GM19452 (cell line): ENCODE results near the gene TBC1D4.
"Not testable (repeated sequence)": the region's sequence is repeated elsewhere in the genome, so short reads cannot be mapped to it uniquely, and the experiment has no call there.

Source experiments
- ATAC-seq: cut with Tn5 transposase; IDR thresholded peaks from one replicate; pipeline ENCODE4 v1.9.1; 2021; ENCODE audit not compliant: unreplicated experiment

Gene TBC1D4

DNA sequence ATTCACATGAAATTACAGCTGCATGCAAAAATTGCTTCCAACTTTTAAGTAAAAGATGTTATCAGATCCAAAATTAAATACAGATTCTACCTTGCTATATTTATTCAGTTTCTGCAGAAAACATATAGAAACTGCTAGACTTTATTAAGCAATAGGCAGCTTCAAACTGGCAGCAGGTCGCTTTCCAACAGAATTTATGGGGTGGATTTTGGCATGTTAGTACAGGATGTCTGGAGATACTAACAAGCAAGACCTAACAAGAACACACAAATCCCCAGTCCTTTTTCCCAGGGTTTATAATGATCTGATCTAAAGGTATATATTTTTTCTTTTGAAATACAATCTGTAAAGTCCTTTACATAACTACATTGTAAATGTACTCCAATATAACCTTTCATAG lies 27.5 kb downstream of the TBC1D4 start:
- no peak for ATAC-seq

DNA sequence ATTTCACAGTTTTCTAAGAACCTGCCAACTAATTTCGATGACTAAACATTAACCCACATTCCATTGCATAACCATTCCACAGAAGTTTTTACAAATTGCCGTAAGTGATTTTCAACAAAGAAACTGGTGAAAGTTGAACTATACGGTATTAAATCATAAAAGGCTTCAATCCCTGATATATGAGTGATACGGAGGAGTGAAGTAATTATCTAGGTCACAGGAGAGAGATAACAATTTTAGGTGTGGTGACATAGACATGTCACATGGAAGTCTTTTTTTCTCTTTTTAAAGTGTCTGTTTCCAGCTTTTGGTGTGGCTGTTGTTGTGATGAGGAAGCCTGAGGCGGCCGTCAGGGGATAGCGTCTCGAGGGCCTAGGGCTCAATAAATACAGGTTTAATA lies 29.4 kb downstream of the TBC1D4 start:
- no peak for ATAC-seq

DNA sequence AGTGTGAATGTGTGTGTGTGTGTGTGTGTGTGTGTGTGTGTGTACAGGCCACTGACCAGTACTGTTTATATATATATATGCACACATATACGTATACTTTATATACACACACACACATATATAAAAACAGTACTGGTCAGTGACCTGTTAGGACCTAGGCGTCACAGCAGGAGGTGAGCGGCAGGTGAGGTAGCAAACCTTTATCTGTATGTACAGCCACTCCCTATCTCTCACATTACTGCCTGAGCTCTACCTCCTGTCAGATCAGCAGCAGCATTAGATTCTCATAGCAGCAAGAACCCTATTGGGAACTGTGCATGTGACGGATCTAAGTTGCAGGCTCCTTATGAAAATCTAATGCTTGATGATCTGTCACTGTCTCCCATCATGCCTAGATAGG lies 34.5 kb downstream of the TBC1D4 start:
- ATAC-seq, result no peak

DNA sequence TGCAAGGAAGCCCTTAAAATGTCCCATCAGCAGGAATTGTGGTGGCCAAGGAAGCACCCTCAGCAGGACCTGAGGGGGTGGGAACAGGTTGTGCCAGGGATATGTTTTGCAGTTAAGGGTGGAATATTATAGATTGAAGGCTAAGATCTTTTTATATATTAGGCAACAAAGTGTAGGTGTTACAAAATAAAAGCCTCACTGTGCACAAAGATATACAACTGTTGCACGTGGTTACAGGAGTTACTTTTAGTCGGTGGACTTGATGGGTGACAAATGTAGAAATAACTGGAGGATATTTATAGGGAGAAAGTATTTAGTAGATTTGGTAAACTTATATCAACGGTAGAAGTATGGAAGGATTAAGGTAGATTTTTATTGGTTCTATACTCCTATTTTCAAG lies 35.1 kb downstream of the TBC1D4 start:
- ATAC-seq, result no peak

DNA sequence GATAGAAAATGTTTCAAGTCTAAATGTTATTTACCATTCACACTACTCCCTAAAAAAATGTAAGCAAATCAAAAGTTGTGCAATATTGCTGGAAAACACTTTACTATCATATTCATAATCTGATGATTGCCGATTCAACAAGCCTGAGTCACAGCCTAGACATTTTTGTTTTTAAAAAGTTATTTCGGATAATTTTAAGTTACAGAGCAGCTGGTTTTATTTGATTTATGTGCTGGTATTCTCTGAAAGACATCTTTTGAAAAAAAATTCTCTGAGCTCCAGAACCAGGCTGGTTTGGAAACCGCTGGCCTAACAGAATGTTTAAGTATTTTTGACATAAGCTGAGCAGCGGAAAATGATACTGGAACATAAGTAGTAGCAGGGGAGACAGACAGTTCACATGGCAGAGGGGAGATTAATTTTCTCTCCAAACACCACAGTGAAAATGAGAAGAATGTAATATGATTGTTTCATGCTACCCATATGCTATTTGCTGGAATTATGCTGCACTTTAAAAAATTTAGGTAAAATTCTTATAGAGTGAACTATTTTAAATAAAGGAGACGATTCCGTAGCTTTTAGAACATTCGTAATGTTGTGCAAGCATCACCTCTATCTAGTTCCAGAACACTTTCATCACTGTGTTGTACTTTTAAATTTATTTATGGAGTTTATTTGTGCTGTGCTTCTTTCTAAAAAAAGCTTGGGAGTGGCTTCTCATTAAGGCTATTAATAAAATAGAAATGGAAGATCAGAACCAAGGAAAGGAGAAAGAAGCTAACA lies 36.1 kb downstream of the TBC1D4 start:
- ATAC-seq, result no peak

DNA sequence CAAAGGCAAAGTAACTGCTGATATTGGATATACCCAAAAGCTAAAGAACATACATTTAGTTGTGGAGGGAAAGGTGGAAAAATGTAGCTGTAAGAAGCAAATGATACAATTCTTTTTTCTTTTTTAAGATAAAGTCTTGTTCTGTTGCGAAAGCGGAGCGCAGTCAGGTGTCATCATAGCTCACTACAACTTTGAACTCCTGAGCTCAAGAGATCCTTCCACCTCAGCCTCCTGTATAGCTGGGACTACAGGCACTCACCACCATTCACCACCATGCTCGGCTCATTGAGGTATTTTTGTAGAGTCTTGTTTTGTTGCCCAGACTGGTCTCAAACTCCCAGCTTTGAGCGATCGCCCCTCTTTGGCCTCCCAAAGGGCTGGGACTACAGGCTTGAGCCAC lies 38.0 kb downstream of the TBC1D4 start:
- no peak for ATAC-seq

DNA sequence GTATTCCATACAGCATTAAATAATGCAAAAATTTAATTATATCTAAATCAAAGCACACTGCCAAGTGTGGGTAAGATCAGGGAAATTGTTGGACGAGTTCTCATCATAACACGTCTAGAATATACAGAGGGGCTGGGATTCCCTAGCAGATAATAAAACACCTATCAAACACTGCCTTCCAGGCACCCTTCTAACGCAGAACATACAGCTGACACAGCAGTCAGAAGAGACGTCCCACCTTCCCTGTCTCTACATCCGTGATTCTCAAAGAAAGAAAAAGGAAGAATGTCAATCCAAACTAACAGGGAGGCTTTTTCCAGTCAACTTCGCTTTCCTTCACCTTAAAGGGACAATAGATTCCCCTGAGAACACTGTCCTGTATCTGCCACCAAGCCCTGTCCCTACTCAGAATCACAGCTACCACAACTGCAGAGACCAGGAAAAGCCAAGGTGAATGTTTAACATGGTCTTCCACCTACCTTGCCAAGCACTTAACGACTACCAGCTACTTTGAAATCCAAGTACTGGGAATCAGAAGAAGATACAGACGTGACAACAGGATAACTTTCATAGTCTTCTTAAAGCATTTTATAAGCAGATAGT lies 38.5 kb downstream of the TBC1D4 start:
- ATAC-seq, result no peak

DNA sequence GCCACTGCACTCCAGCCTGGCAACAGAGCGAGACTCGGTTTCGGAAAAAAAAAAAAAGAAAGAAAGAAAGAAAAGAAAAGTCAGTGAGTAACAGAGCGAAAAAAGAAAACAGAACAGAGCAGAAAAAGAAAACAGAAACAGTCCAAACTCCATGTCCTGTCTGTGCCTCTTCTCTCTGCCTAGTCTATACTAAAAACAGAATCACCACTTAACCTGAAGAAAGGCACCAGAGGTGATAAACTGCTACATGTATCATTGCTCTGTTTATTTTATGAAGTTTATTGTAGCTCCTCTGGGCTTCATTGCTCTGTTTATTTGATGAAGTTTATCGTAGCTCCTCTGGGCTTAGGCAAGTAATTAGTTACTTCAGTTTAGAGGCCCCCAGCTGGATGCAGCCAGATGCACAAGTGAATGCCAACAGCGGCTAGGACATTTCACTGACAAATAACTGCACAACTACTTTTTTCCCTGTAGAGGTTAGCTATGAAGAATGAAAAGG lies 39.2 kb downstream of the TBC1D4 start:
- ATAC-seq, result no peak

DNA sequence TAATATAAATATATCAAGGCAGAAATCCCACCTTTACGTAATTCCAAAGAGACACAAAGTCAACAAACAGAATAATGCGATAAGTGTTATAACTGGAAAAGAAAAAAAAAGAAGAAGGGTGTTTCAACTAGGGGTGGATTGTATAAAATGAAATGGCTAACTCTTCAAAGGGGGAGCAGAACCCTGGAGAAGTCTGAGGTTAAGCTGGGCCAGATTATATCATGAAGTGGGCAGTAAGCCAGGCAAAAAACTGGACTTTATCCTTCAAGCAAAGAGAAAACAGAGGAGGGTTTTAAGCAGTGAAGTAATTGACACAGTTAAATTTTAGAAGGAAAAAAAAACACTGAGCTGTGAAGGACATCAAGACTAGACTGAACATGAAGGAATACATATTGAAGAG lies 41.9 kb downstream of the TBC1D4 start:
- no peak for ATAC-seq

DNA sequence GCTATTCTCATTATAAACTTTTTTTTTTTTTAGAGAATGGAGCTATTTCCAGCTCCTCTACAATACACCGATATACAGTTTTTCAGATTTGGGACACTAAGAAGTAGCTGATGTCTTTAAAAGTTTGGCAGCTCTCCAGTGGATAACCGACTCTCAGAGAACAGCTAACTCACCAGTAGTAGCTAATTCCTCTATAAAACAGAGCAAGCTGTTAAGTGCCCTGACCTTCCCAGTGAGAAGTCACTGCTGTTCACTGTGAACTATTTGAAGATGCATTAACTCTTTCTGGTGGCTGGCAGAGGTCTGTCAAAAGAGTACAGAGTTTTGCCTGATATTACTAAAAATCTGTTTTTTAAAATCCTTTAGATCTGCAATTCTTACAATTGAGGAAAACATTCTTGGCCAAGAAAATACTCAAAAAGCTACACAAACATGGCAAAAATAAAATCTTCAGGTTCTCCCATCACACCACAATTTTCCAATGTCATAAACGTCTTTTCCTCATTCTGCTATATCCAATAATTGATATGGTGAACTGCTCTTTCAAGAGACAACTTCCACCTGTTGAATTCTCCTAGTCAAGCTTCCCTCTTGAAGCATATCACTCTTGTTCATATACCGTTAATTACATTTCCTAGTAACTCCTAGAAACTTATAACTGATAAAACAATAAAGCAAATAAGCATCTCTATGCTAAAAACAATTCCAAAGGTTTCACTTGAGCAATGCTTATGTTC lies 44.2 kb downstream of the TBC1D4 start:
- ATAC-seq, result no peak

DNA sequence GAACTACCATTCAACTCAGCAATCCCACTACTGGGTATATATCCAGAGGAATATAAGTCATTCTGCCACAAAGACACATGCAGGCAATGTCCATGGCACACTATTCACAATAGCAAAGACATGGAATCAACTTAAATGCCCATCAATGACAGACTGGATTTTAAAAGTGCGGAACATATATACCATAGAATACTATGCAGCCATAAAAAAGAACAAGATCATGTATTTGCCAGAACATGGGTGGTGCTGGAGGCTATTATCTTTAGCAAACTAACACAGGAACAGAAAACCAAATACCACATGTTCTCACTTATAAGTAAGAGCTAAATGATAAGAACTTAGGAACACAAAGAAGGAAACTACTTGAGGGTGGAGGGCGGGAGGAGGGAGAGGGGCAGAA lies 47.8 kb downstream of the TBC1D4 start:
- ATAC-seq, result not testable (repeated sequence)

DNA sequence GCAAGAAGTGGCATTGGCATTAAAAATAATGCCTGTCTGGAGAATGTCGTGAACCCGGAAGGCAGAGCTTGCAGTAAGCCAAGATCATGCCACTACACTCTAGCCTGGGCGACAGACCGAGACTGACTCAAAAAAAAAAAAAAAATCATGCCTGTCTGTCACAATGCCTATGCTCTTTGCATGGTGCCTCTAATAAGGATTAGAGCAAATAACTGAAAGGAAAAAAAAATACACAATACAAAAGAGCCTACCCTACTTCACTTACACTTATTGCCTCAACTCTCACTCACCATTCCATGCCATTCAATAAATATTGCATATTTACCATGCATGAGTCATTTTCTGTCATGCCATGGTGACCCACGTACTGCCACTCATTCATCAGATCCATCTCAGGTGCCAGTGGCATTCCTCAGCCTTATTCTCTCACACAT lies 49.1 kb downstream of the TBC1D4 start:
- no peak for ATAC-seq

DNA sequence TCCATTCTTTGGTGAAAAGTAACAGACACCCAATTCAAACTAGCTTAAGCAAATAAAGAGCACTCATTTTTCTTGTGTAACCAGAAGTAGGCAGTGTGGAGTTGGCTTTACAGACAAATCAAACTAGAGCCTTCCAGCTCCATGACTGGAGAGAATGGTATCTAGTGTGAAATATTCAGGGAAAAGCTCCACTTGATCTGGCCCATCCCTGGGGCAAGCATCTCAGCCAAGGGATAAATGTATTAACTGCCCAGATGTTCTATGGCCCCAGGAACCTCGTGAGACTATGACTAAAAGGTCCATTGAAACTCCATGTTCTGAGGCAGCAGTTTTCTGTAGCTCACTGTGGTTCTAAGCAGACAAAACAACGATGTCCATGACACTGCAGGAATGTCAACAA lies 49.9 kb downstream of the TBC1D4 start:
- no peak for ATAC-seq

DNA sequence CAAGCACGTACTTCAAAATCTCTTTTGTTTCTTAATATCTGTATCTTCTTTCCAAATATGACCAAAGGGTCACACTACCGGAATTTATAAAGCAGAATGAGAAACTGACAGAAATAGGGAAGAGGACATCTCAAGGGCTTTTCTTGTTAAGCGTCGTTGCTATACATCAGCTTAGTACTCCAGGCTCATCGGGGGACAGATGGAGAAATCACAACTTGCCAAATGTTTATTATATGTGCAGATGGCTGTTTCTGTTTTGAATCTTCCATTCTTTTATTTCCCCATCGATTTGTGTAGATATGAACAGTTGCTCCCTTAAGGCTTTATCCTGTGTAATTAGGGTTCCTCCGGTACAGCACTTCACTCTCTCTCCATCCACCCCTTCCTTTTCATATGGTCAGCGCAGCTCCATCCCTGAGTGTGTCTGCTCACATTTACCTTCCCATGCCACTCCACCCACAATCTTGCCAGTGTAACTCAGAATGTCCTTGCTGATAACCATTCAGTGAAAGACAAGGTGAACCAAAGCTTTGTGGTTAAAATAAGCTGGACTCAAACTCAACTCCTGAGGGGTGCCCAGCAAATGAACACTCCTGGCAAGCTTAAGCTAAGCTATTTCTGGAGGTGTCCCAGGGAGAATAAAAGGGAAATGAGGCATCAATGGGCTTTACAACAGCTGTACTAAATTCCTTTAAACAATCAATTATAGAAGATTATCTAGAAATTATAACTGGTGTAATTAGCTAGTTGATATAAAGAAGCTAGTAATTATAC lies 51.3 kb downstream of the TBC1D4 start:
- ATAC-seq, result no peak

DNA sequence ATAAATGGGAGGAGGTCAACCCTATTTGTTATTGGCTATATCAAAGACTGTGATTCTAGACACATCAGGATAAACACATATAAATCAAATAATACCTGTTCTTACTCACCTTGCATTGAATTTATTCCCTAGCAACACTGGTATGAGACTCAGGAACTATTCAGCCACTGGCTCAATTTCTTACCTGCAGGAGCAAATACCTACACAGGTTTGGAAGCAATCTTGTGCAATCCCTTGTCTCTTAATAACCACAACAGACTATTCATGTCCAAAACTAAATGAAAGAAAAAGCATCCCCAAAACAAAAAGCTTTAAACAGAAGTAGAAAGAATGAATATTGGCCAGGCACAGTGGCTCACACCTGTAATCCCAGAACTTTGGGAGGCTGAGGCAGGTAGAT lies 55.5 kb downstream of the TBC1D4 start:
- ATAC-seq, result no peak

DNA sequence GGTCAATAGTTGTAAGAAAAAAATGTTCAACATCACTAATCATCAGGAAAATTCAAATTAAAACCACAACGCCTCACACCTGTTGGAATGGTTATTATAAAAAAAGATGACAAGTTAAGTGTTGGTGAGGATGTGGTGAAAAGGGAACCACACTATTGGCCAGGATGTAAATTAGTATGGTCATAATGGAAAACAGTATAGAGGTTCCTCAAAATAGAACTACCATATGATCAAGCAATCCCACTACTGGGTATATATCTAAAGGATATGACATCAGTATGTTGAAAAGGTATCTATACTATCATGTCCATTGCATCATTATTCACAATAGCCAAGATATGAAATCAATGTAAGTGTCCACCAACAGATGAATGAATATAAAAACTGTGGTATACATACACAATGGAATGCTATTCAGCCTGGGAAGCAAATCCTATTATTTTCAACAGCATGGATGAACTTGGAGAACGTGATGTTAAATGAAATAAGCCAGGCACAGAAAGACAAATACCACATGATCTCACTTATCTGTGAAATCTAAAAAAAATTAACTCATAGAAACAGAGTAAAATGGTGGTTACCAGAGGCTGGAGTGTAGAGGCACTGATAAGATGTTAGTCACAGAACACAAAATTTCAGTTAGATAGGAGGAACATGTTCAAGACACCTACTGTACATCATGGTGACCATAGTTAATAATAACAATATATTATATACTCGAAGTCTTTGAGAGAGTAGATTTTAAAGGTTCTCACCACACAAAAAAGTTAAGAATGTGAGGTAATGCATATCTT lies 56.6 kb downstream of the TBC1D4 start:
- ATAC-seq, result peak; percentile 91

DNA sequence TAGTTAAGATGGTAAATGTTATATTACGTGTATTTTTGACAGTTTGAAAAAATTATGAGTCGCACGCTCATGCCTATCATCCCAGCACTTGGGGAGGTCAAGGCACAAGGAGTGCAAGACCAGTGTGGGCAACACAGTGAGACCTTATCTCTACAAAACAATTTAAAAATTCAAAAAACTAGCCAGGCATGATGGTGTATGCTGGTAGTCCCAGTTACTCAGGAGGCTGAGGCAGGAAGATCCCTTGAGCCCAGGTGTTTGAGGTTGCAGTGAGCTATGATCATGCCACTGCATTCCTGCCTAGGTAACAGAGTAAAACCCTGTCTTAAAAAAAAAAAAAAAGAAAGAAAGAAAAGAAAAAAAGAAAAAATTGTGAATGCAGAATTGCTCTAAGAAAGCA lies 58.0 kb downstream of the TBC1D4 start:
- no peak for ATAC-seq

DNA sequence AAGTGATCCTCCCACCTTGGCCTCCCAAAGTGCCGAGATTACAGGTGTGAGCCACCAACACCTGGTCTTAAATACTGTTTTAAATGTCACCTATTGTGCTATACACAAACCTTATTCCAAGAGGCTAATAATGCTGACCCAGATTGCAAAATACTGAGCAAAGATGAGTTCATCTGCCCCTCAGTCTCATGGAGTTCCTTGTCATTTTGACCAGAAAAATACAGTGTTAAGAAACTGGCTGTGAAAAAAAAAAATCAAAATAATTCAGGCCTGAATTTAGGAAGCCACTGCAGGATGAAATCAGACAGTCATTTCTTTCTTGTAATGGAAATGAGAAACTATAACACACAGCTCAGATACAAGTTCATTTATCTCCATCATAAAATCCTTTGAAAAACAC lies 59.9 kb downstream of the TBC1D4 start:
- ATAC-seq, result no peak

DNA sequence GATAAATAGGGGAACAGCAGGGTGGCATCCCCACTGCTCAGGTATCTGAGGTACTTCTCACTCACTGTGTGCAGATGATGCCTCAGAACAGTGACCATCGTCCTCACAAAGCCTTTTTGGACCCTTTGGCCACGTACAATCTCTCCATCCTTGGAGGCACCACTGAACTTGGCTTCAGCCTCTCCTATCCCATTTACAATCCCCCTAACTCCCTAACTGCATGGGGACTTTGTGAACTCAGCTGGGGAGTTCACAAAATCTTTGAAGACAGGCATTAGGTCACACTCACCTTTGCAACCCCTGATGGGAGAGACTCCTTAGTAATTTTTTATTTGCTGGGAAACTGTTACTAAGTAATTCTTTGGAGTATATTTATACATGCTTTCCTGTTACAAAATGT lies 60.8 kb downstream of the TBC1D4 start:
- no peak for ATAC-seq

DNA sequence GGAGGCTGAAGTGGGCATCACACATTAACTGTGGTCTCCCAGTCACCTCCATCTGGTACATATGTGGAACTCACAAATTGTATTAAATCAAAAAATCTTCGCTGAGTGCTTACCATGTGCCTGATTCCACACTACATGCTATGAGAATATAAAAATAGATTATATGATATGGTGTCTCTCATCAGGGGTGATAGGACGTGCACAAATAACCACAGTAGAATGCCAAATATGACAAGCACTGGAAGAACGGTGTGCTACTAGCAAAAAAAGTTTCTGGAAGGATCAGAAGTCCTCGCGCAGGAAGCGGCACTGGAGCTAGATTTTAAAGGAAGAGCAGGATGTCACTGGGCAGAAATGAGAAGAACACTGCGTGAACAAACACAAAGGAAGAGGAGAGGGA lies 62.3 kb downstream of the TBC1D4 start:
- ATAC-seq, result no peak
